Skeletal muscle satellite cell (primary cell): Measurements from ENCODE around the gene CPEB1.

ENCODE experiments used
- H3K27me3 ChIP-seq: 2 replicates; pipeline ENCODE4 v1.7.0; 2013; ENCODE audit warnings: low read length; ENCODE audit not compliant: control insufficient read depth, insufficient read depth
- H3K36me3 ChIP-seq: 2 replicates; pipeline ENCODE4 v1.7.0; 2013; ENCODE audit warnings: mild to moderate bottlenecking, control low read depth, low read length; ENCODE audit not compliant: insufficient read depth
- H3K4me1 ChIP-seq: 2 replicates; pipeline ENCODE4 v1.7.0; 2013; ENCODE audit warnings: low read length; ENCODE audit not compliant: control insufficient read depth, insufficient read depth
- H3K4me2 ChIP-seq: 2 replicates; pipeline ENCODE4 v1.7.0; 2013; ENCODE audit warnings: mild to moderate bottlenecking, low read length
- H3K4me3 ChIP-seq: 2 replicates; pipeline ENCODE4 v1.7.0; 2013; ENCODE audit warnings: low read length
- H3K9ac ChIP-seq: 2 replicates; pipeline ENCODE4 v1.7.0; 2013; ENCODE audit warnings: mild to moderate bottlenecking, low read depth, low read length, moderate library complexity
- H3K9me3 ChIP-seq: replicated peaks from 2 replicates; pipeline ENCODE4 v1.7.0; 2013; ENCODE audit warnings: mild to moderate bottlenecking, control low read depth, low read length

The CPEB1 gene

GRCh38 chr15:82554849-82555248 lies 92.3 kb downstream of the CPEB1 start:
- no peak overlapping the region for H3K9ac ChIP-seq
- no peaks in the 10 kb centered on the region for H3K36me3 ChIP-seq
- peaks cover 5% of the 10 kb centered on the region for H3K27me3 ChIP-seq
- H3K9me3 ChIP-seq = no peaks in the 10 kb centered on the region
- H3K4me1 ChIP-seq = peaks cover 11% of the 10 kb centered on the region
- H3K4me3 ChIP-seq = no peak overlapping the region
- H3K4me2 ChIP-seq = no peak overlapping the region

GRCh38 chr15:82554351-82554750 lies 92.8 kb downstream of the CPEB1 start:
- H3K9ac ChIP-seq = no peak overlapping the region
- H3K27me3 ChIP-seq = peaks cover 5% of the 10 kb centered on the region
- no peak overlapping the region for H3K4me3 ChIP-seq
- H3K36me3 ChIP-seq = no peaks in the 10 kb centered on the region
- H3K9me3 ChIP-seq = no peaks in the 10 kb centered on the region
- H3K4me1 ChIP-seq = peaks cover 11% of the 10 kb centered on the region
- H3K4me2 ChIP-seq = no peak overlapping the region

- Histone ChIP-seq H3K9me3 (no peaks in the 10 kb centered on the region), H3K4me2 (no peak overlapping the region), H3K36me3 (no peaks in the 10 kb centered on the region), H3K9ac (no peak overlapping the region), H3K4me1 (peaks cover 11% of the 10 kb centered on the region), H3K4me3 (no peak overlapping the region), H3K27me3 (peaks cover 5% of the 10 kb centered on the region)
Measured at GRCh38 chr15:82553846-82554245, 93.3 kb downstream of the CPEB1 start.

DNA sequence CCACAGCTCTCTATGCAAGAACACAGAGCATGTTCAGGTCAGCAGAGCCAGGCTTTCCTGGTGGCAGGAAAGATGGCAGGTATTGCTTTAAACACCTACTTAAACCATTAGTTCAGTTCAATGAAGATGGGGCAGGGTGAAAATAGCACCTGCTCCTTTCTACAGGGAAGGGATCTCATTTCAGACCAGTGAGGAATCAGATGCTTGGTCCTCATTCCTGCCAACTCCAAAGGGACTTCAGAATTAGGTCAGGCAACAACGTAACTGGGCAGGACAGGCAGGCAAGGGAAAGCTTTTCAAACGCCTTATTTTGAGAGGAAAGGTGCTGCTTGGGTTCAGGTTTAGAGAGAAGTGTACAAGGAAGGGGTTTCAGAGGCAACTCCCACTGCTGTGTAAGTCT lies 94.3 kb downstream of the CPEB1 start:
- H3K9ac ChIP-seq = no peak overlapping the region
- H3K4me3 ChIP-seq = no peak overlapping the region
- no peak overlapping the region for H3K4me2 ChIP-seq
- H3K9me3 ChIP-seq = no peaks in the 10 kb centered on the region
- no peaks in the 10 kb centered on the region for H3K36me3 ChIP-seq
- H3K27me3 ChIP-seq = peaks cover 5% of the 10 kb centered on the region
- peaks cover 11% of the 10 kb centered on the region for H3K4me1 ChIP-seq

DNA sequence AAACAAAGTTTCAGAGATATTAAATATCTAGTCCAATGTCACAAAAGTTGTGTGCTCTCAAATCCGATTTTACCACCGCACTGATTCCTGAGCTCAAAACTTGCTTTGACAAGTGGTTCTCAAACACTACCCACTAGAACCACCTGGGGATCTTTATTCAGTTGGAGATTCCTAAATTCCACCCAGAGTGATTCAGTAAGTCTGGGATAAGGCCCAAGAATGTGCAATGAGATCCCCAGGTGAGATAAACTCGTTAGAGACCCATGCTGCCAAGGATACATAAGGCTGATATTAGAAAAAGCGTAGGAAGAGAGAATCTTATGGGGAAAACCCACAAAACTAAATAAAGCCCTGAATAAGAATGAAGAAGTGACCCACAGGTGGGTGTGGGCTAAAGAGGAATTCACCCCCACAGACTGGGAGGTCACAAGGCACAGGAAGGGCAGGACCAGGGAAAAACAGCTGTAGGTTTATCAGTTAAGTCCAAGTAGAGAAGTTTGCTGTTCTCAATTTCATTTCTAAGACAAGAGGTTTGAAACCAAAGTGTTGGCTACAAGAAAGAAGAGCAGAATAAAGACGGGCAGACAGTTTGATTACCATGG lies 95.4 kb downstream of the CPEB1 start:
- no peak overlapping the region for H3K9ac ChIP-seq
- no peak overlapping the region for H3K4me3 ChIP-seq
- no peak overlapping the region for H3K4me2 ChIP-seq
- H3K36me3 ChIP-seq = no peaks in the 10 kb centered on the region
- H3K4me1 ChIP-seq = peaks cover 11% of the 10 kb centered on the region
- H3K27me3 ChIP-seq = peaks cover 5% of the 10 kb centered on the region
- no peaks in the 10 kb centered on the region for H3K9me3 ChIP-seq

DNA sequence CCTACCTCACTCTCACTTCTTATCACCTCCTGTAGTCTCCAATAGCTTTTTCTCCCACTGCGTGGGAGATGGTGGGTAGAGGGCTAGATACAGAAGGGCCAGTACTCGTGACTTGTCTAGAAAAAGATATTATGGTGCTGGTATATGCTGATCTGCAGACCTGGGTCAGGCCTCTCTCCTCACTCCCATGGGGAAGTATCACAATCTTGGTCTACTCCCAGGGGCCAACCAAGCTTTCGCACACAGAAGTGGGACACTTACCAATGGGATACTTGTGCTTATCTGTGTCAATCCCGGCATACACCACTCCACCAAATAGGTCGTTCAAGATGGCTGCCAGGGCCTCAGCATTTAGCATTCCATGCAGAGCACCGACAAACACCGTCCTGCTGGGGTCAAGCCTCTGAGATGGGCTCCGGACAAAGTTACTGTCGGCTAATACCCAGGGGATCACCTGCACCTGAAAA lies 97.9 kb downstream of the CPEB1 start:
- Histone ChIP-seq H3K9ac (no peak overlapping the region), H3K4me1 (peaks cover 5% of the 10 kb centered on the region), H3K36me3 (no peaks in the 10 kb centered on the region), H3K4me2 (no peak overlapping the region), H3K4me3 (no peak overlapping the region), H3K27me3 (peaks cover 5% of the 10 kb centered on the region), H3K9me3 (no peaks in the 10 kb centered on the region)

DNA sequence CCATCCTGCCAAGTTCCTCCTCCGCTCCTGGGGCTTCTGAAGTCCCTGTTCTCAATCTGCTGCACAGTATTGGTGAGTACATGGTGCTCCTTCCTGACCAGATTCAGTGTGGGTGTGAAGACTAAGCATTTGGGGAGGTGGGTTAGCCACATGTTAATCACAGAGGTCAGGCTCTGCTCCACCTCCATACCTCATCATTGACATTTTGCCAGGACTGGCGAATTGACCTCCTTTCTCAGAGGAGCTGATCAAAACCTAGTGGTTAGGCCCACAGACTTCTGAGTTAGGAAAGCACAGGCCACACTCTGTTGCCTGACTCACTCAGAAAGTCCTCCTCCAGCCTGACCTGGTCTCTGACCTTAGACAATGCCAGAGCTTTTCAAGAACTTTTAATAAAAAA lies 98.5 kb downstream of the CPEB1 start:
- H3K9me3 ChIP-seq = no peaks in the 10 kb centered on the region
- H3K4me2 ChIP-seq = no peak overlapping the region
- no peaks in the 10 kb centered on the region for H3K4me1 ChIP-seq
- H3K4me3 ChIP-seq = no peak overlapping the region
- H3K9ac ChIP-seq = no peak overlapping the region
- H3K36me3 ChIP-seq = no peaks in the 10 kb centered on the region
- peaks cover 5% of the 10 kb centered on the region for H3K27me3 ChIP-seq

- H3K4me3 ChIP-seq = no peak overlapping the region
- H3K9ac ChIP-seq = no peak overlapping the region
- no peaks in the 10 kb centered on the region for H3K9me3 ChIP-seq
- H3K4me2 ChIP-seq = no peak overlapping the region
- peaks cover 10% of the 10 kb centered on the region for H3K4me1 ChIP-seq
- no peaks in the 10 kb centered on the region for H3K36me3 ChIP-seq
- H3K27me3 ChIP-seq = no peaks in the 10 kb centered on the region
Measured at GRCh38 chr15:82545478-82545877, 101.7 kb downstream of the CPEB1 start.

DNA sequence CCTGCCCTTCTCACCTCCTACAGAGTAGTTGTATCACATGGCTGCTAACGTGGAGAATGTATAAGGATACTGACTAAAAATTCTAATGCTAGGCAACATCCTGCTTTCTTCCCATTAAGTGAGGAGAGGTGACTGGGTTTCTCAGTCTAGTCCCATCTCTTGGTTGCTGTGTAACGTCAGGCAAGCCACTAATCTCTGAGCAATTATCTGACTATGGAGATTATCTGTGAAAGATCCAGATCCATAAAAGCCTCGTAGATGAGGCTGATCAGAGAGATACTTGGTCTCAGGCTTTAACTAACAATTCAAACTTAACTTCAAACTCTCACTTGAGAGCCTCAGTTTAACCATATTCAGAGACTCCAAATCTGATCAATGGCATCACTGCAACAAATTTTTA lies 102.2 kb downstream of the CPEB1 start:
- H3K4me3 ChIP-seq = no peak overlapping the region
- H3K9ac ChIP-seq = no peak overlapping the region
- H3K4me1 ChIP-seq = peaks cover 10% of the 10 kb centered on the region
- no peak overlapping the region for H3K4me2 ChIP-seq
- H3K9me3 ChIP-seq = no peaks in the 10 kb centered on the region
- H3K36me3 ChIP-seq = peaks cover 1% of the 10 kb centered on the region
- H3K27me3 ChIP-seq = no peaks in the 10 kb centered on the region

- Histone ChIP-seq H3K9me3 (no peaks in the 10 kb centered on the region), H3K36me3 (peaks cover 7% of the 10 kb centered on the region), H3K4me1 (peaks cover 10% of the 10 kb centered on the region), H3K4me3 (no peak overlapping the region), H3K27me3 (no peaks in the 10 kb centered on the region), H3K4me2 (no peak overlapping the region), H3K9ac (no peak overlapping the region)
Measured at GRCh38 chr15:82544431-82544830, 102.7 kb downstream of the CPEB1 start.

DNA sequence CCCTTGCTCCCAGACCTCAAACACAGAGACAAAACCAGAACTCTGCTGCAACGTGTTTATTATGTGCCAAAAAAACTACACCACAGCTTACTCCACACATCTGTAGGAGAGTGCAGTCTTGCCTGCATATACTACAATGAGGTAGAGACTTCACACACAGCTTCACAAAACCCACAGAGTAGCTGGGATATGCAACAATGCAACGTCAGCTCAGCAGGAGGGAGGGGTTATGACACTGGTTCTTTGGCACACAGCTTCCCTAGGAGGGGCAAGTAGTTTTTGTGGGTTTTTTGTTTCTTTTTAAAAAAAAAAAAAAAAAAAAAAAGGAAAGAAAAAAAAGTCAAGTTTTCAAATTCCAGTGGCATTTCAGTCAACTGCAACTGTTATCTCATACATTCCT lies 104.0 kb downstream of the CPEB1 start:
- Histone ChIP-seq H3K4me2 (no peak overlapping the region), H3K27me3 (no peaks in the 10 kb centered on the region), H3K4me1 (peaks cover 17% of the 10 kb centered on the region), H3K9ac (no peak overlapping the region), H3K9me3 (no peaks in the 10 kb centered on the region), H3K4me3 (no peak overlapping the region), H3K36me3 (peaks cover 19% of the 10 kb centered on the region)

- Histone ChIP-seq H3K9ac (peak overlapping the region; percentile 97), H3K36me3 (peaks cover 40% of the 10 kb centered on the region), H3K4me2 (peak overlapping the region; percentile 95), H3K27me3 (no peaks in the 10 kb centered on the region), H3K9me3 (no peaks in the 10 kb centered on the region), H3K4me3 (peak overlapping the region; percentile 98), H3K4me1 (peaks cover 28% of the 10 kb centered on the region)
Measured at GRCh38 chr15:82540984-82541431, 106.2 kb downstream of the CPEB1 start.
